HCT116 (cell line): ENCODE data around the gene YTHDF1. TPM values are rescaled to one million over a fixed set of nuclear protein-coding genes. Genes with fewer than 3 reads are reported as not detected.

ENCODE experiments used
- ATAC-seq: fragments of 200-7000 bp; cut with Tn5 transposase; 2 replicates; pipeline ENCODE4 v1.9.1; 2020; ENCODE audit warnings: mild to moderate bottlenecking, moderate library complexity
- BruUV-seq: library from RNA; stranded (reverse); fragments of 400-500 nt; replicated peaks from 2 replicates; lab custom pipeline; 2021; lab: Mats Ljungman, UMichigan
- CTCF ChIA-PET: fragments of 300-600 bp; sonication (Branson Sonifier 250); formaldehyde crosslinking; loops from one replicate; lab custom pipeline; 2021; ENCODE audit warnings: antibody characterized with exemption; lab: Charles Lee
- POLR2A ChIA-PET: fragments of 300-600, 350-600 bp; sonication (Branson Sonifier 250); formaldehyde crosslinking; loops from one replicate; lab custom pipeline; 2021; ENCODE audit warnings: antibody characterized with exemption; lab: Charles Lee
- RAD21 ChIA-PET, 2 experiments: fragments of 300-600 bp; sonication (Branson Sonifier 250); formaldehyde crosslinking; loops; one replicate each; lab custom pipeline; 2023; ENCODE audit warnings: low total read pairs in 2 of 2; ENCODE audit not compliant: uncharacterized antibody in 2 of 2, unreplicated experiment in 2 of 2, low non-redundant PET in 1 of 2; lab: Charles Lee
- DNase-seq: peaks from one replicate; pipeline ENCODE4 v3.0.0-alpha.2; 2010; ENCODE audit warnings: low read depth, low spot score
- H2AFZ ChIP-seq: fragments of 200-600 bp; shearing (Covaris generic), sonication (generic); 2 replicates; pipeline ENCODE4 v1.6.1; 2017; ENCODE audit warnings: low read depth, mixed run types, mixed read lengths, antibody characterized with exemption, low read length; ENCODE audit not compliant: poor library complexity, severe bottlenecking
- H3K27ac ChIP-seq: 2 replicates; pipeline ENCODE4 v1.5.1; 2012; ENCODE audit warnings: low read depth, low read length
- H3K27me3 ChIP-seq: fragments of 200-600 bp; sonication (generic); 2 replicates; pipeline ENCODE4 v1.6.1; 2016; ENCODE audit warnings: mixed run types, low read length, mixed read lengths; ENCODE audit not compliant: insufficient read depth
- H3K36me3 ChIP-seq, 2 experiments: fragments of 200-500 bp in 1 of 2; fragments of 200-600 bp in 1 of 2; sonication (Bioruptor generic) in 1 of 2; sonication (generic) in 1 of 2; 2 replicates each; pipeline versions ENCODE4 v1.5.1 to v1.6.1; 2014 to 2016; ENCODE audit warnings: low read length in 2 of 2, inconsistent platforms in 1 of 2, mixed read lengths in 1 of 2, mixed run types in 1 of 2; ENCODE audit not compliant: insufficient read depth in 2 of 2, control insufficient read depth in 1 of 2
- H3K4me1 ChIP-seq, 2 experiments: fragments of 200-600 bp in 1 of 2; sonication (generic) in 1 of 2; 2 replicates each; pipeline versions ENCODE4 v1.5.1 to v1.6.1; 2012 to 2017; ENCODE audit warnings: low read length in 2 of 2, inconsistent platforms in 1 of 2, mild to moderate bottlenecking in 1 of 2, mixed read lengths in 1 of 2, mixed run types in 1 of 2, moderate library complexity in 1 of 2; ENCODE audit not compliant: insufficient read depth in 2 of 2, control insufficient read depth in 1 of 2
- H3K4me2 ChIP-seq: fragments of 200-600 bp; sonication (generic); 2 replicates; pipeline ENCODE4 v1.6.1; 2017; ENCODE audit warnings: mixed run types, low read length, mixed read lengths
- H3K4me3 ChIP-seq, 2 experiments: fragments of 200-600 bp in 1 of 2; sonication (generic) in 1 of 2; replicated peaks in 1 of 2; 2 replicates each; pipeline ENCODE4 v1.5.1; 2011 to 2016; ENCODE audit warnings: low read length in 2 of 2, control low read depth in 1 of 2, low read depth in 1 of 2, mild to moderate bottlenecking in 1 of 2, mixed read lengths in 1 of 2, mixed run types in 1 of 2
- H3K79me2 ChIP-seq: fragments of 200-600 bp; sonication (generic); 2 replicates; pipeline ENCODE4 v1.6.1; 2017; ENCODE audit warnings: mild to moderate bottlenecking, mixed run types, low read length, moderate library complexity, mixed read lengths; ENCODE audit not compliant: insufficient read depth
- H3K9ac ChIP-seq: fragments of 200-600 bp; sonication (generic); 2 replicates; pipeline ENCODE4 v1.6.1; 2016; ENCODE audit warnings: low read length, mixed read lengths
- H3K9me2 ChIP-seq: fragments of 200-600 bp; sonication (generic), shearing (Covaris generic); 2 replicates; pipeline ENCODE4 v1.6.1; 2017; ENCODE audit warnings: mixed run types, mild to moderate bottlenecking, moderate library complexity; ENCODE audit not compliant: insufficient read depth
- H3K9me3 ChIP-seq, 2 experiments: fragments of 200-500 bp in 1 of 2; fragments of 200-600 bp in 1 of 2; sonication (Bioruptor generic) in 1 of 2; sonication (generic) in 1 of 2; 2 replicates each; pipeline ENCODE4 v1.6.1; 2014 to 2017; ENCODE audit warnings: low read length in 2 of 2, mixed read lengths in 2 of 2, inconsistent platforms in 1 of 2, low read depth in 1 of 2, mild to moderate bottlenecking in 1 of 2, mixed run types in 1 of 2, moderate library complexity in 1 of 2; ENCODE audit not compliant: control insufficient read depth in 1 of 2, insufficient read depth in 1 of 2
- H4K20me1 ChIP-seq: fragments of 200-600 bp; sonication (generic), shearing (Covaris generic); 2 replicates; pipeline ENCODE4 v1.6.1; 2017; ENCODE audit warnings: mixed run types, mild to moderate bottlenecking, moderate library complexity; ENCODE audit not compliant: insufficient read depth
- ATF3 ChIP-seq: IDR thresholded peaks from 2 replicates; pipeline ENCODE4 v1.6.1; 2012
- CTCF ChIP-seq, 3 experiments: fragments of 200-600 bp in 1 of 3; sonication (generic) in 1 of 3; IDR thresholded peaks in 2 of 3; conservative IDR thresholded peaks in 1 of 3; 2 replicates each; pipeline ENCODE4 v1.5.1; 2012 to 2017; ENCODE audit warnings: low read depth in 2 of 3, low read length in 2 of 3, antibody characterized with exemption in 1 of 3, borderline replicate concordance in 1 of 3, control low read depth in 1 of 3, mild to moderate bottlenecking in 1 of 3, mixed read lengths in 1 of 3, mixed run types in 1 of 3, moderate library complexity in 1 of 3; ENCODE audit not compliant: insufficient read depth in 1 of 3
- MAX ChIP-seq: IDR thresholded peaks from 2 replicates; pipeline ENCODE4 v1.6.1; 2012
- POLR2AphosphoS5 ChIP-seq: IDR thresholded peaks from 2 replicates; pipeline ENCODE4 v1.6.1; 2011; ENCODE audit warnings: mild to moderate bottlenecking, low read depth, low read length, moderate library complexity
- RAD21 ChIP-seq: IDR thresholded peaks from 2 replicates; pipeline ENCODE4 v1.6.1; 2012; ENCODE audit warnings: low read depth, mild to moderate bottlenecking
- TCF7L2 ChIP-seq: IDR thresholded peaks from 2 replicates; pipeline ENCODE4 v1.7.0; 2011; ENCODE audit warnings: borderline replicate concordance, inconsistent platforms; ENCODE audit not compliant: insufficient read depth, insufficient read length; ENCODE audit errors: extremely low read depth
- intact Hi-C: fragments of 100-400 bp; cut with micrococcal nuclease; formaldehyde crosslinking; loops from 2 replicates; pipeline ENCODE4 v1.10.0; 2022
- total RNA-seq: library from RNA; stranded (reverse); gene quantifications from one replicate; pipeline ENCODE4 v1.2.1, GENCODE V29; 2021; ENCODE audit not compliant: unreplicated experiment

Gene YTHDF1
- total RNA-seq, 1 experiment from 2014 or later: 42.8 TPM

GRCh38 chr20:63183422-63184146 is 32.3 kb downstream of the YTHDF1 start:
- H3K4me1 ChIP-seq: peaks cover 8 to 24% of the 10 kb centered on the region in 2 experiments
- H3K9me2 ChIP-seq: no peaks in the 10 kb centered on the region
- TF ChIP-seq POLR2AphosphoS5 (no peak), CTCF (IDR thresholded peaks at IDR 0.05 in 2 of 3, conservative IDR thresholded peaks at IDR 0.05 in 1 of 3; ENCODE audit: borderline replicate concordance in 1 of 3, insufficient read depth in 1 of 3, low read depth in 2 of 3, low read length in 2 of 3) (peak; percentile 81 to 96 (median 91)), MAX (no peak), TCF7L2 (no peak), ATF3 (no peak), RAD21 (peak; percentile 85)
- no peak overlapping the region for H3K9ac ChIP-seq
- CTCF ChIA-PET: interaction anchor here (0.6 to 1.9 kb wide), 5 partner anchors 15 to 51 kb away, joined by 3 to 7 read pairs (median 3); no protein-coding TSS in a partner anchor
- no peaks in the 10 kb centered on the region for H3K79me2 ChIP-seq
- H3K27me3 ChIP-seq: no peaks in the 10 kb centered on the region
- DNase-seq: peak; percentile 8
- H2AFZ ChIP-seq: no peak overlapping the region
- no TSS peak for BruUV-seq
- POLR2A ChIA-PET: no interaction called here
- intact Hi-C loops: loop anchor here (1.0 kb wide), 2 partner anchors 32 to 108 kb away; no protein-coding TSS in a partner anchor
- H3K27ac ChIP-seq: no peak overlapping the region
- H3K36me3 ChIP-seq: no peaks in the 10 kb centered on the region
- peak; percentile 75 for ATAC-seq
- no peaks in the 10 kb centered on the region for H4K20me1 ChIP-seq
- no peak overlapping the region for H3K4me2 ChIP-seq
- RAD21 ChIA-PET: no interaction called here
- H3K4me3 ChIP-seq: no peak overlapping the region
- H3K9me3 ChIP-seq: no peaks in the 10 kb centered on the region
